ENCODE data around the gene PDE4D.

GRCh38 chr5:59832577-59833301, 60.8 kb downstream of the PDE4D start:
- TF ChIP-seq TCF4 (CRISPR knock-in tag; IDR thresholded peaks at IDR 0.05; ENCODE audit: borderline replicate concordance) (no peak), RARB (CRISPR knock-in tag; IDR thresholded peaks at IDR 0.05) (no peak), CSDC2 (CRISPR knock-in tag; IDR thresholded peaks at IDR 0.05) (no peak), POU6F1 (CRISPR knock-in tag; IDR thresholded peaks at IDR 0.05; ENCODE audit: borderline replicate concordance, low read depth) (no peak), ISL1 (CRISPR knock-in tag; IDR thresholded peaks at IDR 0.05) (no peak)

All from SK-N-SH treated with all-trans-retinoic acid at 6 μM for 48 hours (cell line).